ENCODE data around the gene ETFRF1. TPM values are rescaled to one million over a fixed set of nuclear protein-coding genes. Genes with fewer than 3 reads are reported as not detected.

The ETFRF1 gene
- polyA plus RNA-seq, 1 donor from 2014 or later = 40.0 TPM

DNA sequence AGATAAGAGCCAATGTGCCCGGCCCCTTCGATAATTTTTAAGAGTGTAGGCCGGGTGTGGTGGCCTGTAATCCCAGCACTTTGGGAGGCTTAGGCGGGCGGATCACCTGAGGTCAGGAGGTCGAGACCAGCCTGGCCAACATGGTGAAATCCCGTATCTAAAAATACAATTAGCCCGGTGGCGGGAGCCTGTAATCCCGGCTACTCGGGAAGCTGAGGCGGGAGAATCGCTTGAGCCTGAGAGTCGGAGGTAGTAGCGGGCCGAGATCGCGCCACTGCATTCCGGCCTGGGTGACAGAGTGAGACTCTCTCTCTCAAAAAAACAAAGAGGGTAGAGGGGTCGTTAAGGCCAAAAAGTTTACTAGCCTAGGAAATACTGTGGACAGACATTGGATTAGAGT is 53.1 kb downstream of the ETFRF1 start:
- Mint-ChIP-seq H3K27me3 (no peaks in the 10 kb centered on the region), H3K9me3 (no peaks in the 10 kb centered on the region), H3K4me3 (peak overlapping the region in 2 of 4 donors; percentile 58 to 64), H3K4me1 (peaks cover 20 to 41% (median 35%) of the 10 kb centered on the region in 3 donors), H3K36me3 (peaks cover 4% of the 10 kb centered on the region), H3K27ac (peak overlapping the region in 1 of 3 donors; percentile 34)

GRCh38 chr12:25248732-25249131 is 53.7 kb downstream of the ETFRF1 start:
- Mint-ChIP-seq H3K27me3 (no peaks in the 10 kb centered on the region), H3K4me3 (peak overlapping the region in 3 of 4 donors; percentile 30 to 68 (median 65)), H3K27ac (peak overlapping the region in 2 of 3 donors; percentile 78 to 97), H3K4me1 (peaks cover 26 to 47% (median 41%) of the 10 kb centered on the region in 3 donors), H3K36me3 (peaks cover 4% of the 10 kb centered on the region), H3K9me3 (no peaks in the 10 kb centered on the region)

DNA sequence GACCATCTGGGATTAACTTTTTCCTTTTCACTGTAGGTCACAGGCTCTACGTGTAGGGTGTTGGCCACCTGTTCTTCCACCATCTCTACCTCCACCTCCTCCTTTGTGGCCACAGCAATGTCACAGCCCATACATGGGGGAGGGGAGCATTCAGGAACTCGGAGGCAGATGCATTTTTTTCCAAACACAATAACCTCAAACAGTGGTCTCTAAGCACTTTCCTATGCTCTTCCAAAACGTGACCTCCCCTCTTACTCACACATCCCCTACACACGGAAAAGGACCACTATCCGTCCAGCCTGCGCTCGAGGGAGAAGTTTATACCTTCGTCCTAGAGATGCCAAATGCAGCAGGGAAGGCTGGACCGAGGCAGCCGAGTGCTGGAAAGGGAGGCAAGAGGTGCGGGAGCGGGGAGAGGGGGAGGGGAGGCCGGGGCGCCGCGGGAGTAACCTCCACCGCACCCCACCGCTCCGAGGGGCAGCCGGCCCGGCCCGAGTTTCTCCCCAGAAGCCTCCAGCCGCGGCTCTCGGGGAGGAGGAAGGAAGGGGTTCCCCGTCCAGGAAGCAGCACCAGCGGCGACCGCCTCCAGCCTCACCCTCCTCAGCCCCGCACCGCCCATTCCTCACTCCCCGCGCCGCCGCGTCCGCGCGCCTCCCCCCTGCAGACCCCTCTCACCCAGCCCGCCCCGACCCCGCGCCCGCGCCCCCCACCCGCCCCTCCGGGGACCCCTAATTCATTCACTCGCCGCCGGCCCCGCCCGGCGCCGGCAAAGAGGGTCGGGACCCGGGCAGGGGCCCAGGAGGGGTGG is 55.1 kb downstream of the ETFRF1 start:
- Mint-ChIP-seq H3K4me1 (peaks cover 30 to 48% (median 47%) of the 10 kb centered on the region in 3 donors), H3K27ac (peak overlapping the region; percentile 78 to 97 (median 93)), H3K4me3 (peak overlapping the region; percentile 68 to 98 (median 94)), H3K9me3 (no peaks in the 10 kb centered on the region), H3K27me3 (no peaks in the 10 kb centered on the region), H3K36me3 (peaks cover 4% of the 10 kb centered on the region)

- H3K4me3 Mint-ChIP-seq = peak within 1 kb of the TSS; percentile 68 to 98 (median 94)
- peak within 1 kb of the TSS; percentile 78 to 97 (median 93) for H3K27ac Mint-ChIP-seq
- H3K27me3 Mint-ChIP-seq = no peaks in the 10 kb centered on the region
- no peaks in the 10 kb centered on the region for H3K9me3 Mint-ChIP-seq
- peaks cover 26 to 45% (median 38%) of the 10 kb centered on the region in 3 donors for H3K4me1 Mint-ChIP-seq
- no peaks in the 10 kb centered on the region for H3K36me3 Mint-ChIP-seq
Observed at GRCh38 chr12:25250744-25251730, 56.0 kb downstream of the ETFRF1 start, which contains the start of gene KRAS. Gene KRAS, minus strand, starts transcription at chr12:25250929.

DNA sequence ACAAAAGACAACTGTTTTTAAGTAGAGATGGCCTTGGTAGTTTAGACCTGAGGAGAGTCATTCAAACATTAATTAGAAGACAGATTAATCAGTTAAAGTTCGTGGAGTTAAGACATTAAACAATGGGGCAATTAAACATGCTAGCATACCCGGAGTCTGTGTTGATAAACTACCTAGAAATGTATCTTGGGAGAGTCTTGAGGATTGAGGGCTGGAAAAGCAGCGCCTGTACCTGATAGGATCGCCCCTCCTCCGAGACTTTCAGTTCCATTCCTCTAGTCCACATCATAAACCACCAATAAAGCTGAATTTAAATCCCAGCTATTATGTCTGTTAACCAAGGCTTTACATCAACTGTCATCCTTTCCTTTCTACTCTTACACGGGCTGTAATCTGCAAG is 56.7 kb downstream of the ETFRF1 start:
- no peaks in the 10 kb centered on the region for H3K9me3 Mint-ChIP-seq
- H3K4me1 Mint-ChIP-seq = peaks cover 26 to 45% (median 38%) of the 10 kb centered on the region in 3 donors
- H3K27me3 Mint-ChIP-seq = no peaks in the 10 kb centered on the region
- H3K4me3 Mint-ChIP-seq = peak overlapping the region; percentile 68 to 98 (median 92)
- no peaks in the 10 kb centered on the region for H3K36me3 Mint-ChIP-seq
- H3K27ac Mint-ChIP-seq = peak overlapping the region; percentile 78 to 84 (median 84)

DNA sequence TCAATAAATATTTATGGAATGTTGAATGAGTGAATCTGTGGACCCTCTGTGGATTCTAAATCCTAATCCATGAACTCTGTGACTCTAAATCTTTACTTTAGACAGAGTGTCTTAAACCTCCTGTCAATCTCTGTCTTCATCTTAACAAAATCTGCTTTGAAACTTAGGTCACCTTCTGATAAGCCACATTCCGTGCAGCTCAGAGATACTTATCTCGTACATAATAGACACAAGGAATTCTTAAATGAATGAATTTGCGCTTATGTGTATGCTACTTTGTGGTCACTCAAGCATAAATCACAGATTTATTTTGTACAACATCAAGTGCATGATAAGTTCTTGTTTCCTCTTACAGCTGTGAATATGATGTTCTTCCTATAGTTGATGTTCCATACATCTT is 57.9 kb downstream of the ETFRF1 start:
- Mint-ChIP-seq H3K4me3 (peak overlapping the region; percentile 9 to 68 (median 25)), H3K27me3 (no peaks in the 10 kb centered on the region), H3K36me3 (peaks cover 2% of the 10 kb centered on the region), H3K9me3 (no peaks in the 10 kb centered on the region), H3K4me1 (peaks cover 26 to 40% (median 30%) of the 10 kb centered on the region in 3 donors), H3K27ac (peak overlapping the region; percentile 78 to 82 (median 80))

GRCh38 chr12:25253371-25254068 is 58.5 kb downstream of the ETFRF1 start:
- H3K4me3 Mint-ChIP-seq = peak overlapping the region; percentile 19 to 68 (median 25)
- H3K4me1 Mint-ChIP-seq = peaks cover 23 to 38% (median 30%) of the 10 kb centered on the region in 3 donors
- H3K9me3 Mint-ChIP-seq = no peaks in the 10 kb centered on the region
- H3K27ac Mint-ChIP-seq = peak overlapping the region; percentile 28 to 80 (median 78)
- H3K27me3 Mint-ChIP-seq = no peaks in the 10 kb centered on the region
- peaks cover 2% of the 10 kb centered on the region for H3K36me3 Mint-ChIP-seq

DNA sequence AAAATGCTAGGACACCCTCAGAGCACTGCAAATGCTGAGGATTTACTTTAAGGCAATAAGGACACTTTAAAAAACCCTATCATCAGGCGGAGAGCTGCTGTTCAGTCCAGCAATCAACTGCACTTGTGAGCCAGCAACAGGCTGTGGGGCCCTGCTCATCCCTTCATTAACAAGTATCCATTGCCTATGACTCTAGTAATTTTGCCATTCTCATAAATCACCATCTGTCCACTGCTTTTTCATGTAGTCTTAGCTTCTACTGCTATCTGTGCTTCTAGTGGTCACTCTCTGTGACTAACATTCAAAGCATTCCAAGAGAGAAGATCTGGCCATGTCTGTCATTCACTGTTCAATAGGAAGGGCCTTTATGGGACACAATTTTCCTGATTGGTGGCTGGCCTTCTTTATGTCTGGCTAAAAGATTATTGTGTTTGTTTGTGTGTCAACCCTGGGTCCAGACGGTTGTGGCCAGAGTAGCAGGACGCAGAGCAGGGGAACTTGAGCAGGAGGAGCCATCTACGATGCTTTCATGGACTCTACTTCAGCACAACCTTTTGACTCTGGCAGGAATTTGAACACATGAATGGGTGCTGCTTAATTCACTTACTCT is 59.3 kb downstream of the ETFRF1 start:
- peak overlapping the region in 2 of 4 donors; percentile 28 to 68 for H3K4me3 Mint-ChIP-seq
- peaks cover 2% of the 10 kb centered on the region for H3K36me3 Mint-ChIP-seq

More for the DNA sequence above, 59.3 kb downstream of the ETFRF1 start:
- no peaks in the 10 kb centered on the region for H3K27me3 Mint-ChIP-seq
- H3K27ac Mint-ChIP-seq = peak overlapping the region; percentile 28 to 78 (median 56)
- no peaks in the 10 kb centered on the region for H3K9me3 Mint-ChIP-seq
- H3K4me1 Mint-ChIP-seq = peaks cover 21 to 38% (median 29%) of the 10 kb centered on the region in 3 donors

Other genes starting within 250 kb of the ETFRF1 start
- 11.5 TPM for gene BCAT1, start 246.1 kb upstream of the ETFRF1 start, polyA plus RNA-seq
- not detected for gene DNAI7, start 77 bp upstream of the ETFRF1 start, polyA plus RNA-seq
- 39.3 TPM for gene KRAS, start 55.7 kb downstream of the ETFRF1 start, polyA plus RNA-seq

All from IgD-negative memory B cell (primary cell).